ENCODE data around the gene KDM4B. TPM values are rescaled to one million over a fixed set of nuclear protein-coding genes. Genes with fewer than 3 reads are reported as not detected.
"Not testable (repeated sequence)": the region's sequence is repeated elsewhere in the genome, so short reads cannot be mapped to it uniquely, and the experiment has no call there.

Gene KDM4B
- total RNA-seq, 1 experiment from 2014 or later = 12.0 TPM

DNA sequence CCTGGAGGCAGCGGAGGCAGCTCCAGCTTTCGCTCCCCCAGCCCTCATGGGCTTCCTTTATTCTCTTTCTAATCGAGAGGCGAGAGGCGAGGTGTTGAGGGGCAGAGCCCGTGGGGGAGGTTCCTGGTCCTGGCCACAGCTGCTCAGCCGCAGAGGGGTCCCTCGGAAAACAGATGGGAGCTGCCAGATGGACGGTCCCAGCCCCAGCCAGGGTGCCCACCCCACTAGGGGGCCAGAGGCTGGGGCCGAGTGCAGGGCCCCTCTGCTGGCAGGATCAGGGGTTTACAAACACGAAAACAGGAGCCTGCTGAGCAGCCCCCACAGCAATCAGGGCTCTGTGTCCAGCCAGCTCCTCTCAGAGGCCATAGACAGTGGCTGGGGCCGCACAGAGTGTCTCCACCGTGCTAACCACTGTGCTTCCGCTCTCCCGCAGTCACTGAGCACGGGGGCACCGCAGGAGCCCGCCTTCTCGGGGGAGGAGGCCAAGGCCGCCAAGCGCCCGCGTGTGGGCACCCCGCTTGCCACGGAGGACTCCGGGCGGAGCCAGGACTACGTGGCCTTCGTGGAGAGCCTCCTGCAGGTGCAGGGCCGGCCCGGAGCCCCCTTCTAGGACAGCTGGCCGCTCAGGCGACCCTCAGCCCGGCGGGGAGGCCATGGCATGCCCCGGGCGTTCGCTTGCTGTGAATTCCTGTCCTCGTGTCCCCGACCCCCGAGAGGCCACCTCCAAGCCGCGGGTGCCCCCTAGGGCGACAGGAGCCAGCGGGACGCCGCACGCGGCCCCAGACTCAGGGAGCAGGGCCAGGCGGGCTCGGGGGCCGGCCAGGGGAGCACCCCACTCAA lies 182.2 kb downstream of the KDM4B start:
- Histone ChIP-seq H3K4me3 (ENCODE audit: insufficient read depth, low read depth, low read length) (no peak overlapping the region), H3K27me3 (ENCODE audit: control insufficient read depth, insufficient read depth, low read length) (no peaks in the 10 kb centered on the region), H3K36me3 (replicated peaks; ENCODE audit: control insufficient read depth, insufficient read depth, low read length) (no peaks in the 10 kb centered on the region)
- peak; percentile 92 for DNase-seq

DNA sequence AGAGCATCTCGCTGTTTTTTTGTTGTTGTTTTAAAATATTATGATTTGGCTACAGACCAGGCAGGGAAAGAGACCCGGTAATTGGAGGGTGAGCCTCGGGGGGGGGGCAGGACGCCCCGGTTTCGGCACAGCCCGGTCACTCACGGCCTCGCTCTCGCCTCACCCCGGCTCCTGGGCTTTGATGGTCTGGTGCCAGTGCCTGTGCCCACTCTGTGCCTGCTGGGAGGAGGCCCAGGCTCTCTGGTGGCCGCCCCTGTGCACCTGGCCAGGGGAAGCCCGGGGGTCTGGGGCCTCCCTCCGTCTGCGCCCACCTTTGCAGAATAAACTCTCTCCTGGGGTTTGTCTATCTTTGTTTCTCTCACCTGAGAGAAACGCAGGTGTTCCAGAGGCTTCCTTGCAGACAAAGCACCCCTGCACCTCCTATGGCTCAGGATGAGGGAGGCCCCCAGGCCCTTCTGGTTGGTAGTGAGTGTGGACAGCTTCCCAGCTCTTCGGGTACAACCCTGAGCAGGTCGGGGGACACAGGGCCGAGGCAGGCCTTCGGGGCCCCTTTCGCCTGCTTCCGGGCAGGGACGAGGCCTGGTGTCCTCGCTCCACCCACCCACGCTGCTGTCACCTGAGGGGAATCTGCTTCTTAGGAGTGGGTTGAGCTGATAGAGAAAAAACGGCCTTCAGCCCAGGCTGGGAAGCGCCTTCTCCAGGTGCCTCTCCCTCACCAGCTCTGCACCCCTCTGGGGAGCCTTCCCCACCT lies 183.3 kb downstream of the KDM4B start:
- H3K4me3 ChIP-seq (ENCODE audit: insufficient read depth, low read depth, low read length) = no peak overlapping the region
- H3K36me3 ChIP-seq (replicated peaks; ENCODE audit: control insufficient read depth, insufficient read depth, low read length) = no peaks in the 10 kb centered on the region
- no peaks in the 10 kb centered on the region for H3K27me3 ChIP-seq (ENCODE audit: control insufficient read depth, insufficient read depth, low read length)
- peak; percentile 60 for DNase-seq

- peak; percentile 56 for DNase-seq
- Histone ChIP-seq H3K4me3 (ENCODE audit: insufficient read depth, low read depth, low read length) (no peak overlapping the region), H3K36me3 (replicated peaks; ENCODE audit: control insufficient read depth, insufficient read depth, low read length) (no peaks in the 10 kb centered on the region)
Observed at GRCh38 chr19:5152767-5153532, 184.0 kb downstream of the KDM4B start.

GRCh38 chr19:5153601-5154128 lies 184.8 kb downstream of the KDM4B start:
- Histone ChIP-seq H3K4me3 (ENCODE audit: insufficient read depth, low read depth, low read length) (no peak overlapping the region), H3K36me3 (replicated peaks; ENCODE audit: control insufficient read depth, insufficient read depth, low read length) (no peaks in the 10 kb centered on the region), H3K27me3 (ENCODE audit: control insufficient read depth, insufficient read depth, low read length) (no peaks in the 10 kb centered on the region)
- DNase-seq = peak; percentile 72

More at GRCh38 chr19:5152767-5153532, 184.0 kb downstream of the KDM4B start:
- H3K27me3 ChIP-seq (ENCODE audit: control insufficient read depth, insufficient read depth, low read length) = no peaks in the 10 kb centered on the region

DNA sequence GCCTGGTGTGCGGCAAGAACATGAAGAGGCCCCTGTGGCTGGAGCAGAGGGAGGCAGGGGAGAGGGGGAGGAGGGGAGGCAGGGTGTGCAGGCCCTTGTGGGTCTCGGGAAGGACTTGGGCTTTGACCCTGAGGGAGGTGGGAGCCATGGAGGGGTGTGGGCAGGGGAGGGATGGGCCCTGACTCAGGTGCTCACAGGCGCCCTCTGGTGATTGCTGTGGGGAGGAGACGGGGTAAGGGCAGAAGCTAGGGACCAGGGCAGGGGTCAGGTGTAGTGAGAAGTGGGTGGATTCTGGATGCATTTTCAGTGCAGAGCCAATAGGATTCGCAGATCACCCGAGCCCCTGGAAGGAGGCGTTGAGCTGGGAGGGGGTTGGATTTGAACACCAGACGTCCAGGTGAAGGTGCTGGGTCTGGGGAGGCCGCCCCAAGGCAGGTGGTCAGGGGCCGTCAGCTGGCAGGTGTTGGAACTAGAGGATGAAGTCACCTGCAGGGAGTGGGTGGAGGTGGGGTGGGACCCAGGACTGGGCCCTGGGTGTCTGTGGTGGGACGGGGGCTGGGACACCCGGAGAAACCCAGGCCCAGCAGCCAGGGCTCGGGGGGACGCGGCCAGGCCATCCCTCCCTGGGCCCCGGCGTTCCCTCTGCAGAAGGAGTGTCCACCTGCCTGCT lies 185.4 kb downstream of the KDM4B start:
- Histone ChIP-seq H3K27me3 (ENCODE audit: control insufficient read depth, insufficient read depth, low read length) (no peaks in the 10 kb centered on the region), H3K36me3 (replicated peaks; ENCODE audit: control insufficient read depth, insufficient read depth, low read length) (no peaks in the 10 kb centered on the region), H3K4me3 (ENCODE audit: insufficient read depth, low read depth, low read length) (no peak overlapping the region)
- DNase-seq = peak; percentile 96

DNA sequence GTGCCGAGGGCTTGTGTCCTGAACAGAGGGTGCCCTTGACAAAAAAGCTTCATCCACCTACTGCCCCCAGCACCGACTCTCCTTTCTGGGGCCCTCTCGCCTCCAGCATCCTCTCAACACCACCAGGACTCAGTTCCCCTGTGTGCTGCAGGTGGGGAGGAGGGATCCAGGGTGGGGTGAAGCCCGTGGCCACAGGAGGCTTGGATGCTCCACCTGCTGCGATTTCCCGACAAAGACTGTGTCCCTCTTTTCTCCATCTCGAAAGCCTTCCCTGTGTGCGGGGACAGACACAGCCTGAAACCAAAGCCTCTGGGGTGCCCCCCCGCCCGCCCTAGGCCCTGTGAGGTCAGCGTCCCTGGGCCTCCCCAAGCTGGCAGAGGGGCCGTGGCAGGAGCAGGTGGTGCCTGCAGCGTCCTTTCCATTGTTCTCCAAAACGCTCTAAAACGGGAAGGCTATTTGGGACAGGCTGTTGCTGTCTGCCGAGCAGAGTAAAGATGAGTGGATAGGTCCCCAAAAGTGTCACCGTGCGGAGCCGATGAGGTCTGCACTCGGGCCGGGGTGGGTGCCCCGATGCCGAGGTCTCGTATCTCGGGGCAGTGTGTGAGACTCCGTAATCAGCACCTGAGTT lies 186.0 kb downstream of the KDM4B start:
- no peaks in the 10 kb centered on the region for H3K36me3 ChIP-seq (replicated peaks; ENCODE audit: control insufficient read depth, insufficient read depth, low read length)
- no peak overlapping the region for H3K4me3 ChIP-seq (ENCODE audit: insufficient read depth, low read depth, low read length)
- no peaks in the 10 kb centered on the region for H3K27me3 ChIP-seq (ENCODE audit: control insufficient read depth, insufficient read depth, low read length)
- peak; percentile 72 for DNase-seq

GRCh38 chr19:5155586-5156210 lies 186.8 kb downstream of the KDM4B start:
- Histone ChIP-seq H3K27me3 (ENCODE audit: control insufficient read depth, insufficient read depth, low read length) (no peaks in the 10 kb centered on the region), H3K4me3 (ENCODE audit: insufficient read depth, low read depth, low read length) (no peak overlapping the region), H3K36me3 (replicated peaks; ENCODE audit: control insufficient read depth, insufficient read depth, low read length) (no peaks in the 10 kb centered on the region)
- peak; percentile 62 for DNase-seq

- Histone ChIP-seq H3K27me3 (ENCODE audit: control insufficient read depth, insufficient read depth, low read length) (no peaks in the 10 kb centered on the region), H3K36me3 (replicated peaks; ENCODE audit: control insufficient read depth, insufficient read depth, low read length) (no peaks in the 10 kb centered on the region), H3K4me3 (ENCODE audit: insufficient read depth, low read depth, low read length) (no peak overlapping the region)
- DNase-seq = peak; percentile 59
Observed at GRCh38 chr19:5156231-5156986, 187.5 kb downstream of the KDM4B start.

GRCh38 chr19:5157186-5157585 lies 188.3 kb downstream of the KDM4B start:
- peak; percentile 20 for DNase-seq
- H3K27me3 ChIP-seq (ENCODE audit: control insufficient read depth, insufficient read depth, low read length) = no peaks in the 10 kb centered on the region
- H3K36me3 ChIP-seq (replicated peaks; ENCODE audit: control insufficient read depth, insufficient read depth, low read length) = no peaks in the 10 kb centered on the region
- H3K4me3 ChIP-seq (ENCODE audit: insufficient read depth, low read depth, low read length) = no peak overlapping the region

DNA sequence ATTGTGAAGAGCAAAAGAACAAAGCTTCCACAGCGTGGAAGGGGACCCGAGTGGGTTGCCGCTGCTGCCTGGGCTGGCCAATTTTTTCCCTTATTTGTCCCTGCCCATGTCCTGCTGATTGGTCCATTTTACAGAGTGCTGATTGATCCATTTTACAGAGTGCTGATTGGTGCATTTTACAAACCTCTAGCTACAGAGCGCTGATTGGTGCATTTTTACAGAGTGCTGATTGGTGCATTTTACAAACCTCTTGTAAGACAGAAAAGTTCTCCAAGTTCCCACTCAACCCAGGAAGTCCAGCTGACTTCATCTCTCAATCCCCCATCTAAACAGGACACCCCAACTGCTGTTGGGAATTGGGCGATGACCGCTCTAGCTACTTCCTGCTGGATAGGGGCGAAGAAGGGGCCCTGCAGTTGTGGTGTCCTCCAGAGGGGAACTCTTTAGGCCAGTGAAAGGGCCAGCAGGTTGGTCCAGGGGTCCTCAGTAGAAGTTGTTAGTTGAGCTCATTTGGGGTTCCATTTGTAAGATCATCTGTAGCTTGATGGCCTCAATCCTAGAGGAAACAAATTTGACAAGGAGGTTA lies 189.7 kb downstream of the KDM4B start:
- H3K27me3 ChIP-seq (ENCODE audit: control insufficient read depth, insufficient read depth, low read length); DNase-seq; H3K36me3 ChIP-seq (replicated peaks; ENCODE audit: control insufficient read depth, insufficient read depth, low read length); H3K4me3 ChIP-seq (ENCODE audit: insufficient read depth, low read depth, low read length): not testable (repeated sequence)

DNA sequence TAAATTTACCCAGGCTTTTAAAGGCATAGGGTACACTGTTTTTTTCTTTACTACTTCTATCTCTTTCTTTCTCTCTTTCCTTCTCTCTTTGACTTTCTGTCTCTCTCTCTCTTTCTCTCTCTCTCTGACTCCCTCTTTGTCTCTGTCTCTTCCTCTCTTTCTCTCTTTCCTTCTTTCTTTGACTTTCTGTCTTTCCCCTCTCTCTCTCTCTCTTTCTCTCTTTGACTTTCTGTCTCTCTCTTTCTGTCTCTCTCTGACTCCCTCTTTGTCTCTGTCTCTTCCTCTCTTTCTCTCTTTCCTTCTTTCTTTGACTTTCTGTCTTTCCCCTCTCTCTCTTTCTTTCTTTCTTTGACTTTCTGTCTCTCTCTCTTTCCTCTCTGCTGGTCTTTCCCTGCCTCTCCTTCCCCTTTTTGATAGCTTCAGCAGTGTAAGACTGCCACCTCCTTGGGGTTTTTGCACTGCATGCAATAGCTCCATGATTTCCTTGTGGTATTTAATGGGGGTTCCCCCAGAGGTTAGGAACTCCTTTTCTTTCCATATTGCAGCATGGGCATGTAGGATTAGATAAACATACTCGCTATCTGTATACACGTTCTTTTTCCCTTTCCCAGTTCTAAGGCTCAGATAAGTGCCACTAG lies 191.4 kb downstream of the KDM4B start:
- H3K36me3 ChIP-seq (replicated peaks; ENCODE audit: control insufficient read depth, insufficient read depth, low read length); DNase-seq; H3K4me3 ChIP-seq (ENCODE audit: insufficient read depth, low read depth, low read length); H3K27me3 ChIP-seq (ENCODE audit: control insufficient read depth, insufficient read depth, low read length): not testable (repeated sequence)
